ENCODE measurements around the gene ALDH1A3. TPM values are rescaled to one million over a fixed set of nuclear protein-coding genes. Genes with fewer than 3 reads are reported as not detected.
A peak's percentile ranks its signal among the peaks of the same experiment; 100 is the strongest.

Gene ALDH1A3
- total and polyA plus RNA-seq, 7 donors = 8.6 to 71.2 (median 36.4) TPM

DNA sequence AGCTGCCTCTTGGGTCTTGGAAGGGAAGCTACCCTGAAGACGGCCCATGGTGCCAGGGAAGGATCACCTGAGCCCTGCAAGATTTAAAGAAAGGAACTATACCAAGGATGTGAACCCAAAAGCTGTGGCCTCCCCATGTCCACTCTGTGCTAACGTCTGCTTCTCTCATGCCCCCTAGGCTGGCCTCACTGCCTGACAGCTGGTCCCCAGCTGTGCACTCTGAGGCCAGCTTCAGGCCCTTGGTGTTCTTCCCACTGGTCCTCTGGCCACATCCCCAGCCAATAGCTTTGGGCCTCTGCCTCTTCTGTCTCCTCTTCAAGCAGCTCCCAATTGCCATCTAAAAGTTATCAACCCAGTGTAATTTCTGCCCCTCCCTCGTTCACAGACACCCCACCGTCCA, 34.3 kb downstream of the ALDH1A3 start:
- peaks cover 0 to 22% (median 12%) of the 10 kb centered on the region in 4 donors for H3K4me1 ChIP-seq
- H3K27ac ChIP-seq = no peak overlapping the region
- intact Hi-C loops (cut with DNase I) = no loop called here
- H3K27me3 ChIP-seq = no peaks in the 10 kb centered on the region
- no peak overlapping the region for H3K4me3 ChIP-seq
- no peaks in the 10 kb centered on the region for H3K9me3 ChIP-seq
- WGBS, 2 donors = 78 to 85% methylated on average over 4 of the region's 4 CpGs
- H3K36me3 ChIP-seq = no peaks in the 10 kb centered on the region
- no peak for TF ChIP-seq EP300 (IDR thresholded peaks at IDR 0.05)
- no peak for TF ChIP-seq POLR2A (IDR thresholded peaks at IDR 0.05)
- TF ChIP-seq POLR2AphosphoS5 (IDR thresholded peaks at IDR 0.05) = no peak
- TF ChIP-seq, protein P1, sequence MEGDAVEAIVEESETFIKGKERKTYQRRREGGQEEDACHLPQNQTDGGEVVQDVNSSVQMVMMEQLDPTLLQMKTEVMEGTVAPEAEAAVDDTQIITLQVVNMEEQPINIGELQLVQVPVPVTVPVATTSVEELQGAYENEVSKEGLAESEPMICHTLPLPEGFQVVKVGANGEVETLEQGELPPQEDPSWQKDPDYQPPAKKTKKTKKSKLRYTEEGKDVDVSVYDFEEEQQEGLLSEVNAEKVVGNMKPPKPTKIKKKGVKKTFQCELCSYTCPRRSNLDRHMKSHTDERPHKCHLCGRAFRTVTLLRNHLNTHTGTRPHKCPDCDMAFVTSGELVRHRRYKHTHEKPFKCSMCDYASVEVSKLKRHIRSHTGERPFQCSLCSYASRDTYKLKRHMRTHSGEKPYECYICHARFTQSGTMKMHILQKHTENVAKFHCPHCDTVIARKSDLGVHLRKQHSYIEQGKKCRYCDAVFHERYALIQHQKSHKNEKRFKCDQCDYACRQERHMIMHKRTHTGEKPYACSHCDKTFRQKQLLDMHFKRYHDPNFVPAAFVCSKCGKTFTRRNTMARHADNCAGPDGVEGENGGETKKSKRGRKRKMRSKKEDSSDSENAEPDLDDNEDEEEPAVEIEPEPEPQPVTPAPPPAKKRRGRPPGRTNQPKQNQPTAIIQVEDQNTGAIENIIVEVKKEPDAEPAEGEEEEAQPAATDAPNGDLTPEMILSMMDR (IDR thresholded peaks at IDR 0.05) = no peak
- peak; percentile 61 for DNase-seq

DNA sequence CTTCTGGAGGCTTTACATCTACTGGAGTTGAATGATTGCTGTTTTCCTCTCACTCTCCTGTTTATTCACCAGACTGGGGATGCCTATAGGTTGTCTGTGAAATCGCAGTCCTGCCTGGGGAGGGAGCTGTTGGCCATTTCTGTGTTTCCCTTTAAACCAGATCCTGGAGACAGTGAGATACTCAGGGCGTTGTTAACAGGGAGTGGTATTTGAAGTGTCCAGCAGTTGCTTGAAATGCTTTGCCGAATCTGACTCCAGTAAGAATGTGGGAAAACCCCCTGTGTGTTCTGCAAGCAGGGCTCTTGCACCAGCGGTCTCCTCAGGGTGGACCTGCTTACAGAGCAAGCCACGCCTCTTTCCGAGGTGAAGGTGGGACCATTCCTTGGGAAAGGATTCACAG, 35.2 kb downstream of the ALDH1A3 start:
- Histone ChIP-seq H3K4me3 (no peak overlapping the region), H3K36me3 (no peaks in the 10 kb centered on the region), H3K27me3 (no peaks in the 10 kb centered on the region), H3K27ac (no peak overlapping the region), H3K9me3 (no peaks in the 10 kb centered on the region), H3K4me1 (peaks cover 0 to 21% (median 14%) of the 10 kb centered on the region in 4 donors)
- WGBS, 2 donors = 79 to 84% methylated on average over 6 of the region's 6 CpGs
- no peak for TF ChIP-seq EP300 (IDR thresholded peaks at IDR 0.05)
- TF ChIP-seq, protein P1 (IDR thresholded peaks at IDR 0.05) = no peak
- no peak for TF ChIP-seq POLR2AphosphoS5 (IDR thresholded peaks at IDR 0.05)
- TF ChIP-seq POLR2A (IDR thresholded peaks at IDR 0.05) = no peak
- intact Hi-C loops (cut with DNase I) = loop anchor here (5.0 kb wide), 1 partner anchor 288 kb away; no protein-coding TSS in a partner anchor
- no peak for DNase-seq

DNA sequence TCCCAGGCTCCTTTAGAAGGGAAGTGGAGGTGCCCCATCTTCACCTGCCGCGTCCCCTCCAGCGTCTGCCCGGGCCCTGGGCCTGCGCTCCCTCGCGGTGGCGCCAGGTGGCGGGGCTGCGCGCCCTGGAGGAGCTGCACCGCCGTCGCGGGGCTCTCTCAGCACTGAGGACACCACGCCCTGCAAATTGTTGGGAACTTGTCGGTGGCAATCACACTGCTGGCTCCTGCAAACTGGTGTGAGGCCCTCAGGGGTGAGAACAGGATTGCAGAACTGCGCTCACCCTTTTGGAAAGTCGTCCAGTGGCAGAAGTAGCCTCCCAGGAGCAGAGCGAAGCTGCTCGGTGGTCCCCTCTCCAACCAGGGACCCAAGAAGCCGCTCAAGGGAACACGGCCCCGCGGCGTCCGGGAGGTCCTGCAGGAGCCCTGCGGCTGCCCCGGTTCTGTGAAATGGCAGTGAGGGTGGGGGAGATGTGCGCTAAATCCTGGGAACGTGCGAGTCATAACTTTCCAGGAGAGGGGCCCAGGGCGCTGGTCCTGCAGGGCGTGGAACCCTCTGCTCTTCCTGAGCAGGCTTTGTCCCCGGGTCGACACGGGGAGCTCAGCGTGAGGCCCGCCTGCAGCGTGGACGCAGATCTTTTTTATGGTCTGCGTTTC, 38.5 kb downstream of the ALDH1A3 start:
- H3K4me1 ChIP-seq = peaks cover 0 to 35% (median 20%) of the 10 kb centered on the region in 4 donors
- peak overlapping the region; percentile 65 to 77 (median 76) for H3K27ac ChIP-seq
- H3K9me3 ChIP-seq = no peaks in the 10 kb centered on the region
- no peaks in the 10 kb centered on the region for H3K27me3 ChIP-seq
- H3K4me3 ChIP-seq = peak overlapping the region; percentile 61 to 87 (median 74)
- 0 to 3% methylated on average over 42 of the region's 42 CpGs for WGBS, 2 donors
- intact Hi-C loops (cut with DNase I) = loop anchor here (1.0 to 5.0 kb wide), 2 partner anchors 89 to 291 kb away; no protein-coding TSS in a partner anchor
- TF ChIP-seq POLR2AphosphoS5 (IDR thresholded peaks at IDR 0.05) = peak in 3 of 4 donors; percentile 13 to 29 (median 27)
- TF ChIP-seq POLR2A (IDR thresholded peaks at IDR 0.05) = no peak
- TF ChIP-seq, protein P1 (IDR thresholded peaks at IDR 0.05) = peak; percentile 73 to 92 (median 88)
- DNase-seq = peak; percentile 90
- H3K36me3 ChIP-seq = no peaks in the 10 kb centered on the region

DNA sequence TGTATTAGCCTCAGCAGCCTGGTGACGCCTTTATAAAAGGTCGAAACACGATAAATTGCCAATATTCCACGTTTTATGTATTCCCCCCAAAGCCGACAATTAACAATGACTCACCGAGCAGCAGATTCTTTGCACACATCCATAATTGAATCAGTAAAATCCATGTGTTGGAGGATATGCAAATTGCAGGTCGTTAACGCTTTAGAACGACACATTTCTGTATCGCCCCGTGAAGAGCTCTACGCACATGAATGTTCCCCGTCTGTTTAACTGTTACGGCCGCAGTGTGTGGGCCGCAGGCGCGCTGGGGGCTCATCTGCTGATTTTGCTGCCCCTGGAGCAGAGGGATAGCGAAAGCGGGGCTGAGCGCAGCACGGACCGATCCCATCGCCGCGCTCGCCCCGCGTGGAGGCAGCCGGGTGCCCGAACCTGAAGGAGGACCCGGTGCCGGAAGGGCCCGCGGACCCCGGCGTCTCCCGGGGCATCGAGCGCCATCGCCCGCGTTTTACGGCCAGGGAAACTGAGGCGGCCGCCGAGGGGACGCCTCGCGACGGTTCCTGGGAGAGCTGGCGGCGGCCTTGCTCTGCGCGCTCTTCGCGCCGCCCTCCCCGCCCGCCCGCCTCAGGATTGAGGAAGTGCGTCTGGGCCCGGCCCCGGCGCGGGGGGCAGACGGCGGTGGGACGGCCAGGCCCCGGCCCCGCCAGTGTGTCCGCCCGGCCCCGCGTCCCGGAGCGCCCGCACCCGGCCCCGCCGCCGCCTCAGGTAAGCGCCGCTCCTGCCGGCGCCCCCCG, 39.3 kb downstream of the ALDH1A3 start, which contains the start of gene LRRK1:
TSS of gene LRRK1 (plus strand) at position 668 of the 791 bp plus-strand sequence. CDS start 5,276 bp downstream, outside the sequence.
- TF ChIP-seq POLR2AphosphoS5 (IDR thresholded peaks at IDR 0.05) (peak in 1 of 4 donors; percentile 16), EP300 (IDR thresholded peaks at IDR 0.05) (no peak), POLR2A (IDR thresholded peaks at IDR 0.05) (no peak)
- TF ChIP-seq, protein P1 (IDR thresholded peaks at IDR 0.05) = no peak
- no peaks in the 10 kb centered on the region for H3K9me3 ChIP-seq
- no peak for DNase-seq
- H3K36me3 ChIP-seq = no peaks in the 10 kb centered on the region
- WGBS, 2 donors = 1% methylated on average over 87 of the region's 87 CpGs
- H3K4me1 ChIP-seq = peaks cover 0 to 35% (median 20%) of the 10 kb centered on the region in 4 donors
- H3K4me3 ChIP-seq = peak within 1 kb of the TSS; percentile 61 to 87 (median 74)
- H3K27me3 ChIP-seq = no peaks in the 10 kb centered on the region
- intact Hi-C loops (cut with DNase I) = loop anchor here (1.0 to 5.0 kb wide), 2 partner anchors 88 to 292 kb away; no protein-coding TSS in a partner anchor
- peak within 1 kb of the TSS; percentile 65 to 77 (median 76) for H3K27ac ChIP-seq
